Endothelial cell of umbilical vein (primary cell): ENCODE data around the gene ITPR2. TPM values are rescaled to one million over a fixed set of nuclear protein-coding genes. Genes with fewer than 3 reads are reported as not detected.

Source experiments
- BruUV-seq: library from RNA; stranded (reverse); fragments of 400-500 nt; replicated peaks from 2 replicates; lab custom pipeline; 2021; lab: Mats Ljungman, UMichigan
- CTCF ChIA-PET: fragments of 300-600, 350-600 bp; sonication (Branson Sonifier 250); formaldehyde crosslinking; loops from one replicate; lab custom pipeline; 2021; ENCODE audit warnings: antibody characterized with exemption, inconsistent platforms; lab: Charles Lee
- POLR2A ChIA-PET: fragments of 300-600, 350-600 bp; sonication (Branson Sonifier 250); formaldehyde crosslinking; loops from one replicate; lab custom pipeline; 2021; ENCODE audit warnings: antibody characterized with exemption, inconsistent platforms; lab: Charles Lee
- DNase-seq: peaks from one replicate; pipeline ENCODE4 v3.0.0-alpha.2; 2011; ENCODE audit warnings: low read depth, low spot score
- FAIRE-seq: peaks from 2 replicates; lab custom pipeline; 2011; peaks lifted over from hg19 to GRCh38; lab: Jason Lieb, UNC
- H2AFZ ChIP-seq: 2 replicates; pipeline ENCODE4 v1.6.0; 2012; ENCODE audit warnings: low read depth, low read length, control low read depth, inconsistent platforms
- H3K27ac ChIP-seq: 2 replicates; pipeline ENCODE4 v1.5.1; 2011; ENCODE audit warnings: low read depth, mild to moderate bottlenecking, control low read depth, low read length, moderate library complexity; ENCODE audit not compliant: insufficient read depth
- H3K27me3 ChIP-seq, 2 experiments: 2 replicates each; pipeline versions ENCODE4 v1.6.0 to v1.6.1; 2011; ENCODE audit warnings: low read length in 2 of 2, mixed read lengths in 1 of 2; ENCODE audit not compliant: control insufficient read depth in 2 of 2, insufficient read depth in 2 of 2
- H3K36me3 ChIP-seq, 2 experiments: 2 replicates in 1 of 2; 3 replicates in 1 of 2; pipeline ENCODE4 v1.5.1; 2011; ENCODE audit warnings: low read length in 2 of 2, mild to moderate bottlenecking in 1 of 2, moderate library complexity in 1 of 2; ENCODE audit not compliant: control insufficient read depth in 2 of 2, insufficient read depth in 2 of 2; ENCODE audit errors: extremely low read depth in 1 of 2
- H3K4me1 ChIP-seq: 3 replicates; pipeline ENCODE4 v1.5.1; 2011; ENCODE audit warnings: mild to moderate bottlenecking, low read length; ENCODE audit not compliant: control insufficient read depth, insufficient read depth; ENCODE audit errors: extremely low read depth
- H3K4me2 ChIP-seq: 2 replicates; pipeline ENCODE4 v1.6.1; 2011; ENCODE audit warnings: low read length, control low read depth, mixed read lengths; ENCODE audit not compliant: insufficient read depth
- H3K4me3 ChIP-seq, 3 experiments: fragments of 200-600 bp in 1 of 3; sonication (generic), shearing (Covaris generic) in 1 of 3; replicated peaks in 1 of 3; 2 replicates each; pipeline ENCODE4 v1.5.1; 2011 to 2016; ENCODE audit warnings: control low read depth in 3 of 3, low read length in 3 of 3, mild to moderate bottlenecking in 2 of 3, inconsistent platforms in 1 of 3, low read depth in 1 of 3, moderate library complexity in 1 of 3; ENCODE audit not compliant: insufficient read depth in 1 of 3
- H3K79me2 ChIP-seq: 2 replicates; pipeline ENCODE4 v1.6.0; 2012; ENCODE audit warnings: low read length, inconsistent platforms; ENCODE audit not compliant: control insufficient read depth, insufficient read depth
- H3K9ac ChIP-seq: replicated peaks from 2 replicates; pipeline ENCODE3; 2011; ENCODE audit warnings: low read length, control low read depth; ENCODE audit not compliant: insufficient read depth; ENCODE audit errors: extremely low read depth
- H3K9me1 ChIP-seq: replicated peaks from 3 replicates; pipeline ENCODE4 v1.6.0; 2011; ENCODE audit warnings: mild to moderate bottlenecking, low read length; ENCODE audit not compliant: control insufficient read depth, insufficient read depth; ENCODE audit errors: extremely low read depth
- H3K9me3 ChIP-seq: replicated peaks from 2 replicates; pipeline ENCODE4 v1.5.1; 2012; ENCODE audit warnings: low read length, inconsistent platforms; ENCODE audit not compliant: control insufficient read depth, insufficient read depth
- H4K20me1 ChIP-seq: replicated peaks from 2 replicates; pipeline ENCODE3; 2011; ENCODE audit warnings: mild to moderate bottlenecking, low read length; ENCODE audit not compliant: control insufficient read depth, insufficient read depth; ENCODE audit errors: extremely low read depth
- CTCF ChIP-seq, 2 donors: IDR thresholded peaks; 1 replicate in 1 of 2; 2 replicates in 1 of 2; pipeline ENCODE4 v1.5.1; 2011; ENCODE audit warnings: low read length in 2 of 2, mild to moderate bottlenecking in 2 of 2, moderate library complexity in 2 of 2, control low read depth in 1 of 2, inconsistent platforms in 1 of 2, low read depth in 1 of 2; ENCODE audit not compliant: insufficient read depth in 1 of 2; ENCODE audit errors: extremely low read depth in 1 of 2
- EZH2 ChIP-seq: IDR thresholded peaks from 2 replicates; pipeline ENCODE4 v1.6.1; 2012; ENCODE audit warnings: borderline replicate concordance, low read depth, mild to moderate bottlenecking, moderate library complexity, low read length, inconsistent platforms; ENCODE audit not compliant: severe bottlenecking
- FOS ChIP-seq: IDR thresholded peaks from 2 replicates; pipeline ENCODE4 v1.6.1; 2011; ENCODE audit warnings: mild to moderate bottlenecking, low read length, moderate library complexity, borderline replicate concordance; ENCODE audit not compliant: insufficient read depth
- GATA2 ChIP-seq: IDR thresholded peaks from 2 replicates; pipeline ENCODE4 v1.7.0; 2011; ENCODE audit warnings: low read depth, mild to moderate bottlenecking, moderate library complexity, mixed read lengths, low read length; ENCODE audit not compliant: insufficient read length, insufficient read depth
- JUN ChIP-seq: IDR thresholded peaks from 2 replicates; pipeline ENCODE4 v1.6.1; 2011; ENCODE audit warnings: borderline replicate concordance, low read depth; ENCODE audit not compliant: insufficient read length, insufficient read depth
- MAX ChIP-seq: IDR thresholded peaks from 2 replicates; pipeline ENCODE4 v1.6.1; 2011; ENCODE audit not compliant: insufficient read depth, insufficient read length
- MYC ChIP-seq: IDR thresholded peaks from one replicate; pipeline ENCODE4 v1.6.1; 2011; ENCODE audit warnings: mild to moderate bottlenecking, low read depth, low read length
- POLR2A ChIP-seq: IDR thresholded peaks from 2 replicates; pipeline ENCODE4 v1.6.1; 2012; ENCODE audit warnings: low read depth, mild to moderate bottlenecking, control low read depth, low read length
- POLR2AphosphoS5 ChIP-seq: IDR thresholded peaks from 2 replicates; pipeline ENCODE4 v1.6.1; 2012; ENCODE audit warnings: low read depth, mild to moderate bottlenecking, control low read depth, low read length, moderate library complexity; ENCODE audit not compliant: insufficient read depth
- dilution Hi-C: fragments of 300-500 bp; cut with MboI; formaldehyde crosslinking; loops from one replicate; pipeline ENCODE4 v1.15.0; 2019; ENCODE audit warnings: low sequenced_read_pairs; ENCODE audit not compliant: extremely low pct_ligation_motif_present
- intact Hi-C: fragments of 100-400 bp; cut with micrococcal nuclease; formaldehyde crosslinking; loops from one replicate; pipeline ENCODE4 v1.10.0; 2022
- polyA plus RNA-seq, 4 experiments: library from polyadenylated mRNA; depleted of rRNA in 3 of 4; stranded (reverse) in 3 of 4; unstranded in 1 of 4; fragments of >200 nt; gene quantifications; 2 replicates each; pipeline versions ENCODE4 v1.2.1 to v1.2.3, GENCODE V29; 2011 to 2012; ENCODE audit warnings: missing spikeins in 1 of 4
- total RNA-seq: library from RNA; stranded (reverse); gene quantifications from 2 replicates; pipeline ENCODE4 v1.2.3, GENCODE V29; 2021

The ITPR2 gene
- total and polyA plus RNA-seq, 2 donors (not counting 3 experiments of a cell fraction or from before 2014, with no cell fraction given), result 16.2 to 86.8 TPM

GRCh38 chr12:26621932-26622331 lies 211.1 kb downstream of the ITPR2 start:
- Histone ChIP-seq H3K9ac (no peak overlapping the region), H3K27ac (no peak overlapping the region), H3K9me3 (no peaks in the 10 kb centered on the region), H3K4me3 (no peak overlapping the region), H3K4me1 (no peaks in the 10 kb centered on the region), H3K4me2 (no peak overlapping the region), H2AFZ (no peak overlapping the region), H3K27me3 (no peaks in the 10 kb centered on the region), H3K79me2 (no peaks in the 10 kb centered on the region), H4K20me1 (no peaks in the 10 kb centered on the region), H3K36me3 (peaks cover 9 to 14% of the 10 kb centered on the region in 2 experiments), H3K9me1 (no peaks in the 10 kb centered on the region)
- TF ChIP-seq CTCF (IDR thresholded peaks at IDR 0.05; ENCODE audit: extremely low read depth in 1 of 2, insufficient read depth in 1 of 2, low read depth in 1 of 2, low read length in 2 of 2) (no peak), FOS (no peak), POLR2A (no peak), MYC (no peak), EZH2 (no peak), GATA2 (no peak), POLR2AphosphoS5 (no peak), MAX (no peak), JUN (no peak)
- dilution Hi-C loops, result no loop called here
- ChIA-PET POLR2A (no interaction called here), CTCF (interaction anchor here (0.9 kb wide), 1 partner anchor 30 kb away, joined by 3 read pairs; no protein-coding TSS in a partner anchor)
- DNase-seq, result no peak
- intact Hi-C loops, result no loop called here
- BruUV-seq, result no TSS peak
- FAIRE-seq, result no peak
